ENCODE results near the gene IRAK4.

DNA sequence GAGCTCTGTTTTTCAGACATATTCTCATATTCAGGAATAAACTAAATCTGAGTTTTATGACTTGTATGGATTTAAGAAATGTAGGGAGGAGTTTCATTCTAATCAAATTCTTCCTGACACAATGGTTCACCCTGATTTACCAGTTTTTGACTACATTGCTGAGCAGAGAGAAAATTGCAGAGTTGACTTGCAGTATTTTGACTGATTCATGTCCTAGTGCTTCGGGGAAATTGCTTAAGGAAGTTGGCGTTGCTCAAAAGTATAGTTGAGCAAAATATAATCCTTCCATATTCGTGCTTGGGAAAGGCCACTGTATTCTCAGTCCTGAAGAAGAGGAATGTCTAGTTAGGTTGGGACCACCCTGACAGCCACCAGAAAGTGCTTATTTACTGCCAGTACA lies 48.6 kb downstream of the IRAK4 start:
- TF ChIP-seq, protein P1, sequence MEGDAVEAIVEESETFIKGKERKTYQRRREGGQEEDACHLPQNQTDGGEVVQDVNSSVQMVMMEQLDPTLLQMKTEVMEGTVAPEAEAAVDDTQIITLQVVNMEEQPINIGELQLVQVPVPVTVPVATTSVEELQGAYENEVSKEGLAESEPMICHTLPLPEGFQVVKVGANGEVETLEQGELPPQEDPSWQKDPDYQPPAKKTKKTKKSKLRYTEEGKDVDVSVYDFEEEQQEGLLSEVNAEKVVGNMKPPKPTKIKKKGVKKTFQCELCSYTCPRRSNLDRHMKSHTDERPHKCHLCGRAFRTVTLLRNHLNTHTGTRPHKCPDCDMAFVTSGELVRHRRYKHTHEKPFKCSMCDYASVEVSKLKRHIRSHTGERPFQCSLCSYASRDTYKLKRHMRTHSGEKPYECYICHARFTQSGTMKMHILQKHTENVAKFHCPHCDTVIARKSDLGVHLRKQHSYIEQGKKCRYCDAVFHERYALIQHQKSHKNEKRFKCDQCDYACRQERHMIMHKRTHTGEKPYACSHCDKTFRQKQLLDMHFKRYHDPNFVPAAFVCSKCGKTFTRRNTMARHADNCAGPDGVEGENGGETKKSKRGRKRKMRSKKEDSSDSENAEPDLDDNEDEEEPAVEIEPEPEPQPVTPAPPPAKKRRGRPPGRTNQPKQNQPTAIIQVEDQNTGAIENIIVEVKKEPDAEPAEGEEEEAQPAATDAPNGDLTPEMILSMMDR (IDR thresholded peaks at IDR 0.05) = no peak
- TF ChIP-seq, protein P2, sequence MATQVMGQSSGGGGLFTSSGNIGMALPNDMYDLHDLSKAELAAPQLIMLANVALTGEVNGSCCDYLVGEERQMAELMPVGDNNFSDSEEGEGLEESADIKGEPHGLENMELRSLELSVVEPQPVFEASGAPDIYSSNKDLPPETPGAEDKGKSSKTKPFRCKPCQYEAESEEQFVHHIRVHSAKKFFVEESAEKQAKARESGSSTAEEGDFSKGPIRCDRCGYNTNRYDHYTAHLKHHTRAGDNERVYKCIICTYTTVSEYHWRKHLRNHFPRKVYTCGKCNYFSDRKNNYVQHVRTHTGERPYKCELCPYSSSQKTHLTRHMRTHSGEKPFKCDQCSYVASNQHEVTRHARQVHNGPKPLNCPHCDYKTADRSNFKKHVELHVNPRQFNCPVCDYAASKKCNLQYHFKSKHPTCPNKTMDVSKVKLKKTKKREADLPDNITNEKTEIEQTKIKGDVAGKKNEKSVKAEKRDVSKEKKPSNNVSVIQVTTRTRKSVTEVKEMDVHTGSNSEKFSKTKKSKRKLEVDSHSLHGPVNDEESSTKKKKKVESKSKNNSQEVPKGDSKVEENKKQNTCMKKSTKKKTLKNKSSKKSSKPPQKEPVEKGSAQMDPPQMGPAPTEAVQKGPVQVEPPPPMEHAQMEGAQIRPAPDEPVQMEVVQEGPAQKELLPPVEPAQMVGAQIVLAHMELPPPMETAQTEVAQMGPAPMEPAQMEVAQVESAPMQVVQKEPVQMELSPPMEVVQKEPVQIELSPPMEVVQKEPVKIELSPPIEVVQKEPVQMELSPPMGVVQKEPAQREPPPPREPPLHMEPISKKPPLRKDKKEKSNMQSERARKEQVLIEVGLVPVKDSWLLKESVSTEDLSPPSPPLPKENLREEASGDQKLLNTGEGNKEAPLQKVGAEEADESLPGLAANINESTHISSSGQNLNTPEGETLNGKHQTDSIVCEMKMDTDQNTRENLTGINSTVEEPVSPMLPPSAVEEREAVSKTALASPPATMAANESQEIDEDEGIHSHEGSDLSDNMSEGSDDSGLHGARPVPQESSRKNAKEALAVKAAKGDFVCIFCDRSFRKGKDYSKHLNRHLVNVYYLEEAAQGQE (IDR thresholded peaks at IDR 0.05) = no peak
- TF ChIP-seq MAFK (IDR thresholded peaks at IDR 0.05; ENCODE audit: partially characterized antibody) = no peak
- TF ChIP-seq, protein P3, sequence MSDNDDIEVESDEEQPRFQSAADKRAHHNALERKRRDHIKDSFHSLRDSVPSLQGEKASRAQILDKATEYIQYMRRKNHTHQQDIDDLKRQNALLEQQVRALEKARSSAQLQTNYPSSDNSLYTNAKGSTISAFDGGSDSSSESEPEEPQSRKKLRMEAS (IDR thresholded peaks at IDR 0.05) = no peak
- no peak for TF ChIP-seq ESRRA (IDR thresholded peaks at IDR 0.05; ENCODE audit: borderline replicate concordance, low read length)
- no peak for TF ChIP-seq EP300 (IDR thresholded peaks at IDR 0.05)
- TF ChIP-seq POLR2A (IDR thresholded peaks at IDR 0.05; ENCODE audit: low read length) = no peak
- no peak for TF ChIP-seq MAZ (IDR thresholded peaks at IDR 0.05; ENCODE audit: borderline replicate concordance, low read depth, low read length)
- TF ChIP-seq RNF2 (IDR thresholded peaks at IDR 0.05; ENCODE audit: borderline replicate concordance, low read depth) = no peak
- TF ChIP-seq RAD21 (conservative IDR thresholded peaks at IDR 0.05 in 1 of 2, IDR thresholded peaks at IDR 0.05 in 1 of 2) = no peak
- TF ChIP-seq SMC3 (IDR thresholded peaks at IDR 0.05) = no peak
- TF ChIP-seq NFE2L2 (conservative IDR thresholded peaks at IDR 0.05; ENCODE audit: low read length) = no peak
- no peak for TF ChIP-seq CHD2 (IDR thresholded peaks at IDR 0.05; ENCODE audit: low read length, partially characterized antibody)

All from A549 (cell line).